ENCODE measurements around the gene SOX9. TPM values are rescaled to one million over a fixed set of nuclear protein-coding genes. Genes with fewer than 3 reads are reported as not detected.
A peak's percentile ranks its signal among the peaks of the same experiment; 100 is the strongest.

SOX9 gene
- total RNA-seq, 3 donors from 2014 or later: 3.0 to 47.7 (median 15.7) TPM

GRCh38 chr17:72143245-72143644 lies 22.4 kb downstream of the SOX9 start:
- TF ChIP-seq CTCF (IDR thresholded peaks at IDR 0.05): no peak
- TF ChIP-seq POLR2AphosphoS5 (IDR thresholded peaks at IDR 0.05): no peak
- no peak for TF ChIP-seq POLR2A (IDR thresholded peaks at IDR 0.05)
- H3K36me3 ChIP-seq: no peaks in the 10 kb centered on the region
- no peaks in the 10 kb centered on the region for H3K4me1 ChIP-seq
- H3K27ac ChIP-seq: no peak overlapping the region
- intact Hi-C loops (cut with DNase I; ENCODE audit: low total_unique reads): no loop called here
- DNase-seq (ENCODE audit: low spot score in 2 of 2): no peak
- H3K9me3 ChIP-seq: no peaks in the 10 kb centered on the region
- H3K4me3 ChIP-seq: no peak overlapping the region
- H3K27me3 ChIP-seq: no peaks in the 10 kb centered on the region

- H3K9me3 ChIP-seq: no peaks in the 10 kb centered on the region
- no peak overlapping the region for H3K4me3 ChIP-seq
- no peak overlapping the region for H3K27ac ChIP-seq
- no peak for DNase-seq (ENCODE audit: low spot score in 2 of 2)
- no peaks in the 10 kb centered on the region for H3K27me3 ChIP-seq
- intact Hi-C loops (cut with DNase I; ENCODE audit: low total_unique reads): no loop called here
- no peak for TF ChIP-seq POLR2AphosphoS5 (IDR thresholded peaks at IDR 0.05)
- no peak for TF ChIP-seq POLR2A (IDR thresholded peaks at IDR 0.05)
- no peak for TF ChIP-seq CTCF (IDR thresholded peaks at IDR 0.05)
- H3K4me1 ChIP-seq: no peaks in the 10 kb centered on the region
- H3K36me3 ChIP-seq: no peaks in the 10 kb centered on the region
Observed at GRCh38 chr17:72144101-72144500, 23.3 kb downstream of the SOX9 start.

GRCh38 chr17:72145562-72145961 lies 24.7 kb downstream of the SOX9 start:
- H3K4me1 ChIP-seq: no peaks in the 10 kb centered on the region
- DNase-seq (ENCODE audit: low spot score in 2 of 2): no peak
- H3K36me3 ChIP-seq: no peaks in the 10 kb centered on the region
- H3K4me3 ChIP-seq: no peak overlapping the region
- no peaks in the 10 kb centered on the region for H3K27me3 ChIP-seq
- intact Hi-C loops (cut with DNase I; ENCODE audit: low total_unique reads): no loop called here
- H3K27ac ChIP-seq: no peak overlapping the region
- H3K9me3 ChIP-seq: no peaks in the 10 kb centered on the region
- TF ChIP-seq CTCF (IDR thresholded peaks at IDR 0.05) (no peak), POLR2A (IDR thresholded peaks at IDR 0.05) (no peak), POLR2AphosphoS5 (IDR thresholded peaks at IDR 0.05) (no peak)

GRCh38 chr17:72145962-72146361 lies 25.1 kb downstream of the SOX9 start:
- H3K4me1 ChIP-seq: peaks cover 0 to under 1% of the 10 kb centered on the region in 2 donors
- no peaks in the 10 kb centered on the region for H3K27me3 ChIP-seq
- intact Hi-C loops (cut with DNase I; ENCODE audit: low total_unique reads): no loop called here
- DNase-seq (ENCODE audit: low spot score in 2 of 2): no peak
- H3K4me3 ChIP-seq: no peak overlapping the region
- TF ChIP-seq POLR2AphosphoS5 (IDR thresholded peaks at IDR 0.05): no peak
- TF ChIP-seq CTCF (IDR thresholded peaks at IDR 0.05): no peak
- no peak for TF ChIP-seq POLR2A (IDR thresholded peaks at IDR 0.05)
- H3K27ac ChIP-seq: peak overlapping the region in 1 of 2 donors; percentile 0
- H3K36me3 ChIP-seq: no peaks in the 10 kb centered on the region
- no peaks in the 10 kb centered on the region for H3K9me3 ChIP-seq

GRCh38 chr17:72146371-72146770 lies 25.6 kb downstream of the SOX9 start:
- peak overlapping the region in 1 of 2 donors; percentile 0 for H3K27ac ChIP-seq
- H3K4me1 ChIP-seq: peaks cover 0 to 4% of the 10 kb centered on the region in 2 donors
- H3K36me3 ChIP-seq: no peaks in the 10 kb centered on the region
- H3K9me3 ChIP-seq: no peaks in the 10 kb centered on the region
- TF ChIP-seq POLR2AphosphoS5 (IDR thresholded peaks at IDR 0.05) (no peak), POLR2A (IDR thresholded peaks at IDR 0.05) (no peak), CTCF (IDR thresholded peaks at IDR 0.05) (no peak)
- intact Hi-C loops (cut with DNase I; ENCODE audit: low total_unique reads): no loop called here
- no peak for DNase-seq (ENCODE audit: low spot score in 2 of 2)
- no peak overlapping the region for H3K4me3 ChIP-seq
- no peaks in the 10 kb centered on the region for H3K27me3 ChIP-seq

Measured in breast epithelium (tissue), 4 donors.